Upper lobe of right lung (tissue), 1 donor: ENCODE results near the gene STK17A. TPM values are rescaled to one million over a fixed set of nuclear protein-coding genes. Genes with fewer than 3 reads are reported as not detected.

Experiments used
- ATAC-seq: fragments of 200-7000 bp; cut with Tn5 transposase; one replicate; pipeline ENCODE4 v1.9.1; 2020; ENCODE audit warnings: mild to moderate bottlenecking, moderate library complexity
- DNase-seq: peaks from one replicate; pipeline ENCODE4 v3.0.0-alpha.2; 2020
- H3K27ac ChIP-seq: fragments of 200-600 bp; one replicate; pipeline ENCODE4 v1.8.0; 2022
- H3K27me3 ChIP-seq: fragments of 200-600 bp; one replicate; pipeline ENCODE4 v1.8.0; 2022; ENCODE audit warnings: mild to moderate bottlenecking
- H3K36me3 ChIP-seq: fragments of 200-600 bp; one replicate; pipeline ENCODE4 v1.8.0; 2022
- H3K4me1 ChIP-seq: fragments of 200-600 bp; one replicate; pipeline ENCODE4 v1.8.0; 2022
- H3K4me3 ChIP-seq: fragments of 200-600 bp; one replicate; pipeline ENCODE4 v1.8.0; 2022; ENCODE audit warnings: mild to moderate bottlenecking
- H3K9me3 ChIP-seq: fragments of 200-600 bp; one replicate; pipeline ENCODE4 v1.8.0; 2022
- intact Hi-C: fragments of 100-400 bp; cut with DNase I; formaldehyde crosslinking; loops from one replicate; pipeline ENCODE4 v1.11.0; 2022
- total RNA-seq: library from RNA; stranded (reverse); fragmentation: NEBNext Ultra II Directional; extraction: Animal tissue kit (Norgen Biotek cat#: 25700); gene quantifications from one replicate; pipeline ENCODE4 v1.2.1, GENCODE V29; 2021
- TF ChIP-seq, protein P1 (sequence below): fragments of 200-600 bp; IDR thresholded peaks from one replicate; pipeline ENCODE4 v1.8.0; 2022; ENCODE audit warnings: antibody characterized with exemption
- donor health status: DM: no; HTN: yes; CAD: no; lungs with severe emphysema.

The STK17A gene
- total RNA-seq, 1 donor from 2014 or later, result 35.4 TPM

DNA sequence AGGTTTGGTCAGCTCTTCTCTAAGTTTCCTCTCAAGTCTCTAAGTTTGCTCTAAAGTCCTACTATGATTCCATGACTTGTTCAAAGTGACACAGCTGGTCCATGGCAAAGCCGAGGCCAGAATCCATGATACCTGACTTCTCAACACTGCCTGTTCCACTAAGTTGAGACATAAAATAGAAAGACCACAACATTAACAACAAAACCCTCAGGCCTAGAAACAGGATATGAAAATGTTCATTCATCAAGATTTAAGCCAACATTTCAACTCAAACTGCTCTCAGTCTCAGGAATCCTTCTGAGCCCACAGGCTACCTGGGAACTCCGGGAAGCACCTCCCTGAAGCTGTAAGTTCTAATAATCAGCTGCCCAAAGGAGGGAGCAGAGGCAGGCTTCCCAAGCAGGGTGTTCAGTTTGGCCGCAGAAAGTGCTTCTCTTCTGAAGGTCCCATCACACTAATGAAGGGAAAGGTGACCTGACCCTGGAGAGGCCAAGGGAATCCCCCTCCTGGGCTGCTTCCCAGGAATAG, 62.9 kb downstream of the STK17A start:
- H3K27me3 ChIP-seq, result no peaks in the 10 kb centered on the region
- no peak for ATAC-seq
- no peaks in the 10 kb centered on the region for H3K9me3 ChIP-seq
- H3K4me1 ChIP-seq, result peaks cover 56% of the 10 kb centered on the region
- intact Hi-C loops, result no loop called here
- TF ChIP-seq, protein P1, sequence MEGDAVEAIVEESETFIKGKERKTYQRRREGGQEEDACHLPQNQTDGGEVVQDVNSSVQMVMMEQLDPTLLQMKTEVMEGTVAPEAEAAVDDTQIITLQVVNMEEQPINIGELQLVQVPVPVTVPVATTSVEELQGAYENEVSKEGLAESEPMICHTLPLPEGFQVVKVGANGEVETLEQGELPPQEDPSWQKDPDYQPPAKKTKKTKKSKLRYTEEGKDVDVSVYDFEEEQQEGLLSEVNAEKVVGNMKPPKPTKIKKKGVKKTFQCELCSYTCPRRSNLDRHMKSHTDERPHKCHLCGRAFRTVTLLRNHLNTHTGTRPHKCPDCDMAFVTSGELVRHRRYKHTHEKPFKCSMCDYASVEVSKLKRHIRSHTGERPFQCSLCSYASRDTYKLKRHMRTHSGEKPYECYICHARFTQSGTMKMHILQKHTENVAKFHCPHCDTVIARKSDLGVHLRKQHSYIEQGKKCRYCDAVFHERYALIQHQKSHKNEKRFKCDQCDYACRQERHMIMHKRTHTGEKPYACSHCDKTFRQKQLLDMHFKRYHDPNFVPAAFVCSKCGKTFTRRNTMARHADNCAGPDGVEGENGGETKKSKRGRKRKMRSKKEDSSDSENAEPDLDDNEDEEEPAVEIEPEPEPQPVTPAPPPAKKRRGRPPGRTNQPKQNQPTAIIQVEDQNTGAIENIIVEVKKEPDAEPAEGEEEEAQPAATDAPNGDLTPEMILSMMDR, result no peak
- peaks cover 40% of the 10 kb centered on the region for H3K36me3 ChIP-seq
- peak overlapping the region; percentile 89 for H3K27ac ChIP-seq
- no peak for DNase-seq
- H3K4me3 ChIP-seq, result no peak overlapping the region

DNA sequence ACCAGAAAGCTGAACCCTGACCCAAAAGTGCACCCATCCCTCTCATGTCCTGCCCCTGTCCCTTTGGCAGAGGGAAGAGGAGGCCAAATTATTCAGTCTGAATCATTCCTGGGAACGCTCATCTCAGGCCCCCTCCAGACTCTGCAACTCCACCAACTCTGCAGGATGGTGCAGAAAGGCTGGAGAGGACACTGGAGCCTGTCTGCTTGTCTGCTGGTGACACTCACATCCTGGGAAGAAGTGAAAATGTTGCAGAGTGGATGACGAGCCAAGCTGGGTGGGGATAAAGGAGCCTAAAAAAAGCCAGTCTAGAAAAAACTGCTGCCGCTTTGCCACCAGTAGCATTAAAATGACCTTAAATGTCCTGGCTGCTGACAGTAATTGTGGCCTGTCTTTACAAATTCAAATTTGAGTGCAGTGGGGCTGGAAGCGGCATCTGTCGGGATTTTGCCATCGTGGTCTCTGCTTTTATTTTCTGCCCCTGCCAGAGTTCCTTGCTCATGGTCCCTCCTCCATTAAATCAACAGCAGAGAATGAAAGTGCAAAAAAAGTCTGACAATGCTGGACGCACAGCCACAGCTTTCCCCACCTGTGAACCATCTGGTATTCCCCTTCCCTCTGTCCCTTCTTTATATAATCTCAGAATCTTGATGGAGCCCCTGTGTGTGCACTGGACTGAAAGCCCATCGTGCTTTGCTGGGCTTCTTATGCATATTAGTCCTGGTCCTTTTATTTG, 63.9 kb downstream of the STK17A start:
- H3K27me3 ChIP-seq, result no peaks in the 10 kb centered on the region
- no peaks in the 10 kb centered on the region for H3K9me3 ChIP-seq
- TF ChIP-seq, protein P1, result no peak
- no peak overlapping the region for H3K4me3 ChIP-seq
- peak overlapping the region; percentile 89 for H3K27ac ChIP-seq
- ATAC-seq, result no peak
- peaks cover 65% of the 10 kb centered on the region for H3K4me1 ChIP-seq
- H3K36me3 ChIP-seq, result peaks cover 35% of the 10 kb centered on the region
- intact Hi-C loops, result no loop called here
- DNase-seq, result no peak

DNA sequence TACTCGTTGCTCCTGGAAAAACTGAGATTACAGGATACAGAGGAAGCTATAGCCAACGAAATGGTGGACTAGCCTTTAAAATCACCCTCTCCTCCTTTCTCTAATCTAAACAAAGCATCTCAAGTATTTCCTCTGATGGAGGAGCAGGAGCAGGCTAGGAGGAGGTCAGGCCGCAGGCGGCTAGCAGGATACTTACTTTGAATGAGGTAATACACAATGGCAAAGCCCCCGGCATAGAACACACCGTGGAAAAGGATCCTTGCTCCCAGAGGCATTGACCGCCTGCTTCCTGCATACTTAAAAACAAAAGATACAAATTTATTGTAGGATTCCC, 64.4 kb downstream of the STK17A start:
- Histone ChIP-seq H3K36me3 (peaks cover 31% of the 10 kb centered on the region), H3K4me3 (no peak overlapping the region), H3K27ac (peak overlapping the region; percentile 89), H3K4me1 (peaks cover 65% of the 10 kb centered on the region), H3K27me3 (no peaks in the 10 kb centered on the region), H3K9me3 (no peaks in the 10 kb centered on the region)
- TF ChIP-seq, protein P1, result no peak
- intact Hi-C loops, result no loop called here
- DNase-seq (no peak), ATAC-seq (no peak)

DNA sequence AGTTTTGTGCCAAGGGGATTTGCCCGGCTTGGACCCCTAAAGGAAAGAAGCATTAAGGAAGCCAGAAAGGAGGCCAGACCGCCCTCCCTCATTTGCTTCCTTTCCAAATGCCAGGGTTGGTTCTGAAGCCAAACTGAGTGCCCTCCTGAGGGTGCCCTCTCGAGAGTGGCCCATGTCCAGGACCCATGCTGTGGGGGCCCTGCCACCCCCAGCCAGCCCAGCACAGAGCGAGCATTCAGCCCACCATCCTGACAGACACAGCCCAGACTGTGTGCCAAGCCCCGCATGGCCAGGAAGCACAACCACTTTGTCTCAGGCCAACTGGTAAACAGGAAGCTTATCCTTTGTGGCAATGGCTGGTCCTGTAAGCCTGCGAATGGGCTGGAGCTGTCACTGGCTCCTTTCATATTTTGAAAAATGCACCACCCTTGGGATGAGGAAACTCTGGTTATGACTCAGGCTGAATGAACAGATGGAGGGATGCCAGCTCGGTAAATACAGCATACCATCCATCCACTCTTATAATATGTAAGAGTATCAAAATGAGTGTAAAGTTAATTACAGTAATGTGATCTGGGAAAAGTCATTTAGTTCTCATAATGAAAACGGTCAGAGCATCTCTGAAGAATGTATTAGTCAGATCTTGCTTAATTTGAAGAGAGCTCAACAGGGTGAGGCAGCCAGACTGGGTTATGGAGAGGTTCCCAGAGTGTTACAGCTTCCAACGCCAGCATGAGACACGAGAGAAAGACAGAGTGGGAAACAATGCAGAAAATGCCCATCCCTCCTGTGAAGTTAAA, 65.0 kb downstream of the STK17A start:
- H3K27ac ChIP-seq, result peak overlapping the region; percentile 89
- H3K9me3 ChIP-seq, result no peaks in the 10 kb centered on the region
- no peaks in the 10 kb centered on the region for H3K27me3 ChIP-seq
- peak; percentile 71 for DNase-seq
- peaks cover 25% of the 10 kb centered on the region for H3K36me3 ChIP-seq
- ATAC-seq, result peak; percentile 82
- H3K4me3 ChIP-seq, result no peak overlapping the region
- TF ChIP-seq, protein P1, result no peak
- intact Hi-C loops, result no loop called here
- H3K4me1 ChIP-seq, result peaks cover 65% of the 10 kb centered on the region

DNA sequence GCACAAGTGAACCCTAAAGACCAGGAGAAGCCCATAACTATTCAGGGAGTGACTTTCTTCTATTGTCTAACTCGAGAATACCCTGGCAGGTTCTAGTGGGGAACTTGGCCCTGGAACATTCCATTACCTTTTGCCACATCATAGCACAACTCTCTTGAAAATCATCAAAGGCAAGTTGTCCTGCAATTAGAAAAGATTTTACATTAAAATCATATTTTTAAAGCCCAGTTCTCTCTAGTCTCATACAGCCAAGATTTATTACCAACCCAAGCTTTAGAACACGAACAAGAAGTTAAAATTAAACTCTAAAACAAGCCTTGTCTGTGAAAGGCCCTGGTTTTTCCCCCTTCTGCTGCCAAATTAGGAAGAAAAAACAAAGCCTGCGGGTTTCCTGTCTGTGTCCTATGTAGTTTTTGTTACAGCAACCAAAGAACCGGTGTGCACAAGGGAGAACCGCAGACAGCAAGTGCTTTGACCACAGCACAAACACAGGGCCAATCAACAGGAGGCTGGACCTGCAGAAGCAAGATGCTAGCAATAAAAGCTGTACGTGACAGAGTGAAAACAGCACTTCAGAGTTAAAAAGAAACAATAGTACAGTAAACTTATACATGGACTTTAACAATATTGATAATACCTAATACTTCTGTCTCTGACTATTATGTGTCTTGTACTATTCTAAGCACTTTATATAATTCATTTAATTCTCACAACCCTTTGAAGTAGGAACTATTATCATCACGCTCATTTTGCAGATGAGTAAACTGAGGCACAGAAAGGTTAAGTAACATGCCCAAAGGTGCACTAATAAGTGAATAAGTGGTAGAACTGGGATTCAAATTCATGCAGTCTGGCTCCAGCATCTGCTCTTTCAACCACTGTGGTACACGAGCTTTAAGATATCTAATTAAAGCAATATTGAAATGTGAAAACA, 65.8 kb downstream of the STK17A start:
- Histone ChIP-seq H3K27ac (peak overlapping the region; percentile 89), H3K4me3 (no peak overlapping the region), H3K9me3 (no peaks in the 10 kb centered on the region), H3K27me3 (no peaks in the 10 kb centered on the region), H3K36me3 (peaks cover 16% of the 10 kb centered on the region), H3K4me1 (peaks cover 65% of the 10 kb centered on the region)
- intact Hi-C loops, result no loop called here
- TF ChIP-seq, protein P1, result no peak
- no peak for DNase-seq
- peak; percentile 53 for ATAC-seq
